H1 (cell line): ENCODE data around the gene LITAFD. TPM values are rescaled to one million over a fixed set of nuclear protein-coding genes. Genes with fewer than 3 reads are reported as not detected.
A peak's percentile ranks its signal among the peaks of the same experiment; 100 is the strongest.

Experiments used
- CTCF ChIA-PET: fragments of 300-600 bp; sonication (Branson Sonifier 250); formaldehyde crosslinking; loops from one replicate; lab custom pipeline; 2021; ENCODE audit not compliant: partially characterized antibody; lab: Charles Lee
- POLR2A ChIA-PET: fragments of 300-600 bp; sonication (Branson Sonifier 250); formaldehyde crosslinking; loops from one replicate; lab custom pipeline; 2021; ENCODE audit warnings: inconsistent platforms; ENCODE audit not compliant: partially characterized antibody; lab: Charles Lee
- DNase-seq, 2 experiments: peaks; one replicate each; pipeline versions ENCODE4 v3.0.0 to v3.0.0-alpha.2; 2010 to 2022; ENCODE audit warnings: low spot score in 2 of 2, low read depth in 1 of 2, mixed read lengths in 1 of 2
- FAIRE-seq: peaks from 2 replicates; lab custom pipeline; 2011; peaks lifted over from hg19 to GRCh38; lab: Jason Lieb, UNC
- H2AFZ ChIP-seq: 2 replicates; pipeline ENCODE4 v1.8.1; 2012; ENCODE audit warnings: low read length, inconsistent platforms
- H2AK5ac ChIP-seq: 2 replicates; pipeline ENCODE4 v1.6.1; 2013; ENCODE audit warnings: low read depth, low read length
- H2BK120ac ChIP-seq: replicated peaks from 2 replicates; pipeline ENCODE3; 2013; ENCODE audit warnings: low read depth, low read length, inconsistent platforms
- H2BK12ac ChIP-seq: 2 replicates; pipeline ENCODE4 v1.6.1; 2013; ENCODE audit warnings: low read depth, low read length
- H2BK15ac ChIP-seq: 2 replicates; pipeline ENCODE4 v1.6.1; 2013; ENCODE audit warnings: low read length
- H2BK20ac ChIP-seq: 2 replicates; pipeline ENCODE4 v1.6.1; 2013; ENCODE audit warnings: low read length
- H2BK5ac ChIP-seq: 2 replicates; pipeline ENCODE4 v1.6.1; 2013; ENCODE audit warnings: low read depth, low read length
- H3K14ac ChIP-seq: 2 replicates; pipeline ENCODE4 v1.6.1; 2013; ENCODE audit warnings: inconsistent platforms; ENCODE audit not compliant: insufficient read length
- H3K18ac ChIP-seq: 2 replicates; pipeline ENCODE4 v1.6.1; 2013; ENCODE audit warnings: low read length; ENCODE audit errors: extremely low read depth
- H3K23ac ChIP-seq: 2 replicates; pipeline ENCODE4 v1.6.1; 2013; ENCODE audit warnings: inconsistent platforms; ENCODE audit not compliant: insufficient read length
- H3K23me2 ChIP-seq: 2 replicates; pipeline ENCODE4 v1.6.1; 2013; ENCODE audit warnings: low read depth, low read length
- H3K27ac ChIP-seq: 2 replicates; pipeline ENCODE4 v1.6.1; 2011; ENCODE audit warnings: low read depth, low read length, inconsistent platforms
- H3K27me3 ChIP-seq, 4 experiments: replicated peaks in 1 of 4; 1 replicate in 1 of 4; 2 replicates in 3 of 4; pipeline versions ENCODE4 v1.6.1 to v1.8.1; 2011 to 2013; ENCODE audit warnings: low read length in 3 of 4, mild to moderate bottlenecking in 3 of 4, inconsistent platforms in 2 of 4, mixed read lengths in 2 of 4, moderate library complexity in 1 of 4; ENCODE audit not compliant: control insufficient read depth in 3 of 4, insufficient read depth in 3 of 4; ENCODE audit errors: extremely low read depth in 1 of 4
- H3K36me3 ChIP-seq, 4 experiments: 2 replicates each; pipeline versions ENCODE4 v1.6.1 to v1.8.1; 2011 to 2013; ENCODE audit warnings: mild to moderate bottlenecking in 4 of 4, low read length in 3 of 4, moderate library complexity in 2 of 4, control low read depth in 1 of 4, inconsistent platforms in 1 of 4; ENCODE audit not compliant: insufficient read depth in 4 of 4, control insufficient read depth in 2 of 4
- H3K4ac ChIP-seq: replicated peaks from 2 replicates; pipeline ENCODE3; 2013; ENCODE audit warnings: low read length, low read depth, mixed read lengths, inconsistent platforms; ENCODE audit not compliant: insufficient read length
- H3K4me1 ChIP-seq, 4 experiments: replicated peaks in 1 of 4; 1 replicate in 1 of 4; 2 replicates in 3 of 4; pipeline versions ENCODE4 v1.6.1 to v1.8.1; 2011 to 2013; ENCODE audit warnings: low read length in 3 of 4, inconsistent platforms in 2 of 4, mixed read lengths in 1 of 4; ENCODE audit not compliant: insufficient read depth in 4 of 4, control insufficient read depth in 3 of 4
- H3K4me2 ChIP-seq, 2 experiments: 2 replicates each; pipeline versions ENCODE4 v1.6.1 to v1.8.1; 2011 to 2013; ENCODE audit warnings: low read depth in 2 of 2, low read length in 2 of 2, control low read depth in 1 of 2, inconsistent platforms in 1 of 2, mild to moderate bottlenecking in 1 of 2; ENCODE audit not compliant: insufficient read depth in 1 of 2
- H3K4me3 ChIP-seq, 4 experiments: fragments of 200-600, 300-600 bp in 1 of 4; sonication (generic), shearing (Covaris generic), sonication (Bioruptor Twin) in 1 of 4; 2 replicates each; pipeline versions ENCODE4 v1.5.1 to v1.8.1; 2011 to 2016; ENCODE audit warnings: low read length in 4 of 4, low read depth in 3 of 4, control low read depth in 2 of 4, inconsistent platforms in 2 of 4, mild to moderate bottlenecking in 2 of 4, mixed read lengths in 1 of 4, moderate library complexity in 1 of 4; ENCODE audit not compliant: insufficient read depth in 2 of 4; ENCODE audit errors: extremely low read depth in 1 of 4
- H3K56ac ChIP-seq: replicated peaks from 2 replicates; pipeline ENCODE3; 2013; ENCODE audit warnings: low read depth, mild to moderate bottlenecking, mixed read lengths, low read length, inconsistent platforms; ENCODE audit not compliant: insufficient read length
- H3K79me1 ChIP-seq: 2 replicates; pipeline ENCODE4 v1.6.1; 2013; ENCODE audit warnings: low read depth, low read length, control low read depth
- H3K79me2 ChIP-seq, 2 experiments: 2 replicates each; pipeline versions ENCODE4 v1.6.1 to v1.8.1; 2012 to 2013; ENCODE audit warnings: low read length in 2 of 2, mild to moderate bottlenecking in 2 of 2, inconsistent platforms in 1 of 2; ENCODE audit not compliant: insufficient read depth in 2 of 2, control insufficient read depth in 1 of 2
- H3K9ac ChIP-seq, 4 experiments: replicated peaks in 1 of 4; 1 replicate in 1 of 4; 2 replicates in 3 of 4; pipeline versions ENCODE4 v1.6.1 to v1.8.1; 2011 to 2013; ENCODE audit warnings: low read depth in 3 of 4, low read length in 3 of 4, control low read depth in 2 of 4, mild to moderate bottlenecking in 2 of 4, moderate library complexity in 2 of 4, inconsistent platforms in 1 of 4; ENCODE audit errors: extremely low read depth in 1 of 4
- H3K9me3 ChIP-seq, 2 experiments: 2 replicates each; pipeline versions ENCODE4 v1.6.1 to v1.8.1; 2012 to 2013; ENCODE audit warnings: mild to moderate bottlenecking in 2 of 2, moderate library complexity in 2 of 2, control low read depth in 1 of 2, inconsistent platforms in 1 of 2, low read depth in 1 of 2, low read length in 1 of 2, mixed read lengths in 1 of 2; ENCODE audit not compliant: insufficient read depth in 2 of 2
- H4K20me1 ChIP-seq, 2 experiments: replicated peaks in 1 of 2; 2 replicates each; pipeline versions ENCODE3 to v1.8.1; 2011 to 2013; ENCODE audit warnings: inconsistent platforms in 2 of 2, low read length in 2 of 2, mild to moderate bottlenecking in 1 of 2; ENCODE audit not compliant: insufficient read depth in 2 of 2, control insufficient read depth in 1 of 2
- H4K5ac ChIP-seq: 2 replicates; pipeline ENCODE4 v1.6.1; 2013; ENCODE audit warnings: low read length, low read depth, mixed read lengths, inconsistent platforms; ENCODE audit not compliant: insufficient read length
- H4K8ac ChIP-seq: 2 replicates; pipeline ENCODE4 v1.8.0; 2013; ENCODE audit warnings: mild to moderate bottlenecking, moderate library complexity, low read length, inconsistent platforms; ENCODE audit not compliant: insufficient read depth; ENCODE audit errors: extremely low read depth
- H4K91ac ChIP-seq: replicated peaks from 2 replicates; pipeline ENCODE3; 2013; ENCODE audit warnings: low read length, mixed read lengths, inconsistent platforms; ENCODE audit not compliant: insufficient read length
- ASH2L ChIP-seq: fragments of 200-600, 300-600 bp; sonication (generic); IDR thresholded peaks from one replicate; pipeline ENCODE4 v1.7.1; 2017; ENCODE audit warnings: low read length
- CBX8 ChIP-seq: fragments of 300-800, 300-1000 bp; sonication (generic); IDR thresholded peaks from 2 replicates; pipeline ENCODE4 v1.7.1; 2016; ENCODE audit warnings: low read depth, low read length, borderline replicate concordance
- EGR1 ChIP-seq: IDR thresholded peaks from 2 replicates; pipeline ENCODE4 v1.6.1; 2011; ENCODE audit warnings: low read depth, low read length, borderline replicate concordance
- HDAC6 ChIP-seq: IDR thresholded peaks from one replicate; pipeline ENCODE4 v1.7.1; 2012; ENCODE audit warnings: low read depth, mild to moderate bottlenecking, inconsistent platforms, low read length, moderate library complexity
- RNF2 ChIP-seq: fragments of 200-900, 300-1000 bp; sonication (generic); IDR thresholded peaks from 2 replicates; pipeline ENCODE4 v1.7.1; 2016; ENCODE audit warnings: borderline replicate concordance, low read depth, mild to moderate bottlenecking, antibody characterized with exemption, low read length; ENCODE audit not compliant: poor library complexity, severe bottlenecking; ENCODE audit errors: missing control alignments
- SIX5 ChIP-seq: IDR thresholded peaks from 2 replicates; pipeline ENCODE4 v1.6.1; 2011; ENCODE audit warnings: mild to moderate bottlenecking, low read depth, low read length
- WGBS, 2 experiments: shearing (Covaris generic) in 1 of 2; methylation state at CpG; one replicate each; pipeline versions ENCODE4 v1.1.6 to v1.1.7; 2013 to 2015; ENCODE audit warnings: low lambda C conversion rate in 2 of 2, mixed read lengths in 2 of 2, inconsistent platforms in 1 of 2, low coverage in 1 of 2, missing lambda C conversion rate in 1 of 2; ENCODE audit not compliant: insufficient replicate concordance in 2 of 2, insufficient coverage in 1 of 2, insufficient read length in 1 of 2; ENCODE audit errors: extremely low coverage in 1 of 2, missing lambda C conversion rate in 1 of 2; 5-methylcytosine and 5-hydroxymethylcytosine counted together
- polyA plus RNA-seq, 7 experiments: library from polyadenylated mRNA; depleted of rRNA in 3 of 7; stranded (reverse) in 5 of 7; unstranded in 2 of 7; fragments of >200 nt in 5 of 7; fragments of 200-250 nt in 2 of 7; gene quantifications; 1 replicate in 5 of 7; 2 replicates in 1 of 7; 4 replicates in 1 of 7; pipeline versions ENCODE4 v1.2.1 to v1.2.3, GENCODE V29; 2011 to 2013; ENCODE audit warnings: missing spikeins in 2 of 7, mixed read lengths in 2 of 7
- total RNA-seq: library from RNA; stranded (reverse); fragmentation: NEBNext Ultra II Directional; extraction: Animal tissue kit (Norgen Biotek cat#: 25700); gene quantifications from 2 replicates; pipeline ENCODE4 v1.2.1, GENCODE V29; 2021

LITAFD gene
- total and polyA plus RNA-seq, 2 of the 8 experiments (the other 6 are each of a cell fraction or from before 2014, with no cell fraction given): not detected

DNA sequence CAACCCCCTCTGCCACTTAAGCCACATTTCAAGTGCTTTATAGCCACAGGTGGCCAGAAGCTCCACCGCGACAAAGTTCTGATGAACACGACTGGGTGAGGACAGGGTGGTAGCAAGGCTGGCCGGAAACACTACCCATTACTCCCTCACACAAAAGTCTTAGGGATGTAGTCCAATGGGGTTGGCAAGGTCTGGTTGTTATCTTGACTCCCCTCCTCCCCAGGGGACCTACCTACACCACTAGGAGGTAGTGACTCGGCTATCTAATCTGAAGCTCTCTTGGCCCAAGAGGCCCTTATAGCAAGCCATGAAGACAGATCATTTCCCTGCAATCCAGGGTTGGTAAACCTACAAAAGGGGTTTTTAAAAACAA, 8.4 kb downstream of the LITAFD start:
- Histone ChIP-seq H3K27ac (no peak overlapping the region), H3K4me2 (no peak overlapping the region), H3K4ac (no peak overlapping the region), H2BK12ac (no peak overlapping the region), H4K20me1 (peaks cover 2 to 15% of the 10 kb centered on the region in 2 experiments), H2BK20ac (no peak overlapping the region), H3K4me3 (no peak overlapping the region), H3K14ac (no peak overlapping the region), H2BK15ac (no peak overlapping the region), H3K9me3 (no peaks in the 10 kb centered on the region), H2AK5ac (0 out of 2 replicates have a peak overlapping the region, but pooled peaks have one; percentile 19), H3K36me3 (peaks cover 28 to 52% (median 37%) of the 10 kb centered on the region in 4 experiments), H3K27me3 (no peaks in the 10 kb centered on the region), H4K91ac (no peak overlapping the region), H3K18ac (no peak overlapping the region), H4K5ac (no peak overlapping the region), H4K8ac (no peak overlapping the region), H3K9ac (no peak overlapping the region), H2BK120ac (no peak overlapping the region), H3K23me2 (no peaks in the 10 kb centered on the region), H2AFZ (no peak overlapping the region), H3K79me2 (no peaks in the 10 kb centered on the region), H2BK5ac (no peak overlapping the region), H3K23ac (no peak overlapping the region), H3K4me1 (peaks cover 0 to 12% (median 8%) of the 10 kb centered on the region in 4 experiments; a peak in 3 of 7 replicates), H3K56ac (no peak overlapping the region), H3K79me1 (no peaks in the 10 kb centered on the region)
- TF ChIP-seq SIX5 (no peak), CBX8 (no peak), EGR1 (no peak), HDAC6 (no peak), RNF2 (no peak), ASH2L (no peak)
- ChIA-PET POLR2A (interaction anchor here (0.8 to 2.4 kb wide), 10 partner anchors 9 to 64 kb away, joined by 3 to 9 read pairs (median 4); no protein-coding TSS in a partner anchor), CTCF (interaction anchor here (0.6 to 3.3 kb wide), 13 partner anchors 7 to 258 kb away, joined by 3 to 12 read pairs (median 3); no protein-coding TSS in a partner anchor)
- no peak for DNase-seq
- FAIRE-seq: no peak
- 95% methylated on average over 5 of the region's 5 CpGs; no CpG with 5 or more reads in 1 of the 2 experiments for WGBS, 2 experiments
